Fibroblast of lung (primary cell): ENCODE results near the gene C12orf50. TPM values are rescaled to one million over a fixed set of nuclear protein-coding genes. Genes with fewer than 3 reads are reported as not detected.

ENCODE experiments used
- DNase-seq, 2 donors: peaks; one replicate each; pipeline versions ENCODE4 v3.0.0 to v3.0.0-alpha.2; 2010; ENCODE audit warnings: low read depth in 2 of 2
- H2AFZ ChIP-seq: 2 replicates; pipeline ENCODE4 v1.5.1; 2012; ENCODE audit warnings: low read length, control low read depth, inconsistent platforms
- H3K27ac ChIP-seq: 2 replicates; pipeline ENCODE4 v1.5.1; 2011; ENCODE audit warnings: low read length, control low read depth; ENCODE audit not compliant: insufficient read depth
- H3K27me3 ChIP-seq: 2 replicates; pipeline ENCODE4 v1.5.1; 2011; ENCODE audit warnings: mild to moderate bottlenecking, low read length; ENCODE audit not compliant: control insufficient read depth, insufficient read depth
- H3K36me3 ChIP-seq: 2 replicates; pipeline ENCODE4 v1.5.1; 2011; ENCODE audit warnings: low read length; ENCODE audit not compliant: control insufficient read depth, insufficient read depth
- H3K4me1 ChIP-seq: 2 replicates; pipeline ENCODE4 v1.5.1; 2011; ENCODE audit warnings: low read length; ENCODE audit not compliant: control insufficient read depth, insufficient read depth; ENCODE audit errors: extremely low read depth
- H3K4me2 ChIP-seq: 2 replicates; pipeline ENCODE4 v1.5.1; 2011; ENCODE audit warnings: low read length, control low read depth; ENCODE audit not compliant: insufficient read depth; ENCODE audit errors: extremely low read depth
- H3K4me3 ChIP-seq, 4 experiments: fragments of 200-600 bp in 1 of 4; sonication (generic) in 1 of 4; replicated peaks in 1 of 4; 2 replicates each; pipeline ENCODE4 v1.5.1; 2011 to 2016; ENCODE audit warnings: low read length in 4 of 4, low read depth in 3 of 4, mild to moderate bottlenecking in 3 of 4, control low read depth in 2 of 4, inconsistent platforms in 1 of 4, mixed read lengths in 1 of 4; ENCODE audit not compliant: insufficient read depth in 1 of 4; ENCODE audit errors: control extremely low read depth in 1 of 4
- H3K79me2 ChIP-seq: 2 replicates; pipeline ENCODE4 v1.5.1; 2012; ENCODE audit warnings: mild to moderate bottlenecking, low read length, inconsistent platforms; ENCODE audit not compliant: control insufficient read depth, insufficient read depth
- H3K9ac ChIP-seq: 2 replicates; pipeline ENCODE4 v1.5.1; 2011; ENCODE audit warnings: mild to moderate bottlenecking, low read length, control low read depth; ENCODE audit not compliant: insufficient read depth
- H3K9me3 ChIP-seq: 2 replicates; pipeline ENCODE4 v1.5.1; 2012; ENCODE audit warnings: low read depth, low read length; ENCODE audit not compliant: control insufficient read depth, insufficient read depth
- H4K20me1 ChIP-seq: 2 replicates; pipeline ENCODE4 v1.5.1; 2011; ENCODE audit warnings: low read length; ENCODE audit not compliant: control insufficient read depth, insufficient read depth; ENCODE audit errors: extremely low read depth
- CTCF ChIP-seq, 2 donors: IDR thresholded peaks in 1 of 2; conservative IDR thresholded peaks in 1 of 2; 1 replicate in 1 of 2; 2 replicates in 1 of 2; pipeline ENCODE4 v1.5.1; 2011 to 2012; ENCODE audit warnings: low read length in 2 of 2, control low read depth in 1 of 2, inconsistent platforms in 1 of 2, low read depth in 1 of 2, mild to moderate bottlenecking in 1 of 2
- EZH2 ChIP-seq: IDR thresholded peaks from 2 replicates; pipeline ENCODE4 v1.5.1; 2012; ENCODE audit warnings: low read length, control low read depth, mild to moderate bottlenecking; ENCODE audit errors: missing control alignments
- polyA plus RNA-seq, 2 donors: library from polyadenylated mRNA; depleted of rRNA in 1 of 2; stranded (reverse) in 1 of 2; unstranded in 1 of 2; fragments of >200 nt; gene quantifications; 2 replicates each; pipeline ENCODE4 v1.2.1, GENCODE V29; 2011 to 2012; ENCODE audit warnings: missing spikeins in 1 of 2
- total RNA-seq: library from RNA; depleted of rRNA; stranded (reverse); fragments of >200 nt; gene quantifications from 2 replicates; pipeline ENCODE4 v1.2.1, GENCODE V29; 2014

C12orf50 gene
- total and polyA plus RNA-seq, 2 donors (not counting 1 experiment from before 2014, with no cell fraction given), result not detected

GRCh38 chr12:87953256-87953860, 75.8 kb downstream of the C12orf50 start:
- TF ChIP-seq EZH2, result no peak
- TF ChIP-seq CTCF (conservative IDR thresholded peaks at IDR 0.05 in 1 of 2, IDR thresholded peaks at IDR 0.05 in 1 of 2; ENCODE audit: low read depth in 1 of 2, low read length in 2 of 2), result peak; percentile 67 to 69
- Histone ChIP-seq H3K9me3 (no peaks in the 10 kb centered on the region), H4K20me1 (no peaks in the 10 kb centered on the region), H3K9ac (no peak overlapping the region), H2AFZ (no peak overlapping the region), H3K36me3 (no peaks in the 10 kb centered on the region), H3K4me1 (no peaks in the 10 kb centered on the region), H3K27ac (no peak overlapping the region), H3K4me2 (no peak overlapping the region), H3K4me3 (no peak overlapping the region), H3K27me3 (no peaks in the 10 kb centered on the region), H3K79me2 (no peaks in the 10 kb centered on the region)
- DNase-seq, result peak; percentile 53 to 76

- no peaks in the 10 kb centered on the region for H3K4me1 ChIP-seq
- no peak overlapping the region for H3K9ac ChIP-seq
- no peak overlapping the region for H3K4me2 ChIP-seq
- no peaks in the 10 kb centered on the region for H3K27me3 ChIP-seq
- no peak for TF ChIP-seq EZH2
- no peak for TF ChIP-seq CTCF (conservative IDR thresholded peaks at IDR 0.05 in 1 of 2, IDR thresholded peaks at IDR 0.05 in 1 of 2; ENCODE audit: low read depth in 1 of 2, low read length in 2 of 2)
- H3K27ac ChIP-seq, result no peak overlapping the region
- no peak overlapping the region for H3K4me3 ChIP-seq
- H3K79me2 ChIP-seq, result no peaks in the 10 kb centered on the region
- H3K9me3 ChIP-seq, result no peaks in the 10 kb centered on the region
- no peak overlapping the region for H2AFZ ChIP-seq
- H3K36me3 ChIP-seq, result no peaks in the 10 kb centered on the region
- DNase-seq, result no peak
- no peaks in the 10 kb centered on the region for H4K20me1 ChIP-seq
Measured at GRCh38 chr12:87952850-87953249, 76.4 kb downstream of the C12orf50 start.

GRCh38 chr12:87952223-87952622, 77.0 kb downstream of the C12orf50 start:
- Histone ChIP-seq H3K9me3 (no peaks in the 10 kb centered on the region), H3K79me2 (no peaks in the 10 kb centered on the region), H3K27me3 (no peaks in the 10 kb centered on the region), H3K4me3 (no peak overlapping the region), H3K4me2 (no peak overlapping the region), H3K4me1 (no peaks in the 10 kb centered on the region), H3K27ac (no peak overlapping the region), H2AFZ (no peak overlapping the region), H3K36me3 (no peaks in the 10 kb centered on the region), H4K20me1 (no peaks in the 10 kb centered on the region), H3K9ac (no peak overlapping the region)
- TF ChIP-seq CTCF (conservative IDR thresholded peaks at IDR 0.05 in 1 of 2, IDR thresholded peaks at IDR 0.05 in 1 of 2; ENCODE audit: low read depth in 1 of 2, low read length in 2 of 2) (no peak), EZH2 (no peak)
- DNase-seq, result no peak
